HG03520 (cell line): Measurements from ENCODE around the gene TMTC1.
"Not testable (repeated sequence)": the region's sequence is repeated elsewhere in the genome, so short reads cannot be mapped to it uniquely, and the experiment has no call there.

Source experiments
- ATAC-seq: cut with Tn5 transposase; IDR thresholded peaks from one replicate; pipeline ENCODE4 v1.9.1; 2021; ENCODE audit warnings: mild to moderate bottlenecking, moderate library complexity; ENCODE audit not compliant: unreplicated experiment

Gene TMTC1

DNA sequence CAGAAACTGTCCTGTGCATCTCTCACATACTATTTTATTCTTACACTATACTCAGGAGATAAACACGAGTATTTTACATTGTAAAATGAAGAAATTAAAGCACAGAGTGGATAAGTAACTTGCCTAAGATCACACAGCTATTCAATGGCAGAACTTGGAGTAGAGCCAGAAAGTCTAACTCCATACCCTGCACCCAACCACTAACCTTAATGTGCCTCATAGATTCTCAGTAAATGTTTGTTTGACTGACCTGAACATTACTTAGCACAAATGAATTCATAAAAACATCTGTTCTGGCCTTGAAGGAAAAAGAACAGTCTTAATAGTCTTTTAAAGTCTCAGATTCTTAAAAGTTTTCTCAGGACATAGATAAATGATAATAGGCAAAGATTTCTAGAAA is 202.8 kb downstream of the TMTC1 start:
- ATAC-seq: no peak

DNA sequence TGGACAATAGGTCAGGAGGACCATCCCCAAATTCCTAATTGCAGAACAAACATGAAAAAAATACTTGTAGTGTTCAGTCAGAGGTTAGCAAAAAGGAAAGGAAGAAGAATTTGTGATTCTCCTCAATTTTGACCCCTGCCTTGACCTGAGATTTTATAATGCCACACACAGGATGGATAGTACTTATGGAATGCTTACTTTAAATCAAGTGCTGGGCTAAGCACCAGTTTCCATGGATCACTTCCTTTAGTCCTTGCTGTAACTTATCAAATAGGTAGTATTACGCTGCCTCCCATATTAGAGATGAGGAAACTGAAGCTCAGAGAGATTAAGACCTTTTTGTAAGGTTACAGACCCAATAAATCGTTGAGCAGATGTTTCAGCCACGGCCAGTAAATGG is 205.0 kb downstream of the TMTC1 start:
- no peak for ATAC-seq

GRCh38 chr12:29578070-29578469 is 205.7 kb downstream of the TMTC1 start:
- ATAC-seq: no peak

GRCh38 chr12:29574500-29574899 is 209.2 kb downstream of the TMTC1 start:
- no peak for ATAC-seq

DNA sequence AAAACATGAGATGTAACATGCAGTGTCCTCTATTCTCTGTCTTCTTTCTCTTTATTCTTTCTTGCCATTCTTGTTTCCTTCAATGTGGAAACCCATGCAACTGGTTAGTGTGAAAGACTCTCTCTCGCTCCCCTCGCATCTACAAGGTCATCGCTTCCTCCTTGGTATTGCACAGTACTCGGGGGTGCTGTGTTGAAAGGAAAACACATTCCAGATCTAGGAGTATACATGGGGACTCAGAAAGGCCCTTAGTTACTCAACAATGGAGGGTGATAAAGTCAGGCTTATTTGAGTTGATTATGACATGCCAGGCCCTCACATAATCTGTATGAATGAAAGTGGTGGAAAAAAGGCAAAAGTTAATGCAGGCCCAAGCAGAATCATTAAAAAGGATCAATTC is 210.8 kb downstream of the TMTC1 start:
- ATAC-seq: no peak

- ATAC-seq: no peak
Observed at GRCh38 chr12:29572464-29572863, 211.3 kb downstream of the TMTC1 start.

DNA sequence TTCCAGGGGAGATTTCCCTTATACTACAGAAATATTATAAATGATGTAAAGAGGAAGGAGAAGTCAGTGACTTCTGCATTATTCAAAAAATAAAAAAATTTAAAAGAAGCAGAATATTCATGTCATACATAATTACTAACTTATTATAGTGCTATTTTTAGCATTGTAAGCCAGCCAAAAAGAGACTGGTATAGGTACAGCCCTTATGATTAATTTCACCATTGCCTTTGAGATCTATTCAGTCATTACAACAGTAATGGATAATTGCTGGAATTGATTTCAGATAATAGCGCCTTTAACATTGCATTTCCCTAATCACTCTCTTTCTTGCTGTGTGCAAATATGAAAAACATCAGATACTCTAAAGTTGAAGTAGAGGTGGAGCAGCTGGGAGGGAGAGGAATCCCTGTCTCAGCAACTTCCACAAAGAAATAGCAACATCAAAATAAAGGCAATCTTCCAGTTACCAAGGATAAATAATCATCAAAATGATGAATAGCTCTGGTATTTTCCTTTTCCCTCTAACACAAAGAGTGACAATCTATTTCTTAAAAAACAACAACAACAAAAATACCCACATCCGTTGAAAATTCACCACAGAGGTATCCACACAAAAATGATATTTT is 214.5 kb downstream of the TMTC1 start:
- no peak for ATAC-seq

DNA sequence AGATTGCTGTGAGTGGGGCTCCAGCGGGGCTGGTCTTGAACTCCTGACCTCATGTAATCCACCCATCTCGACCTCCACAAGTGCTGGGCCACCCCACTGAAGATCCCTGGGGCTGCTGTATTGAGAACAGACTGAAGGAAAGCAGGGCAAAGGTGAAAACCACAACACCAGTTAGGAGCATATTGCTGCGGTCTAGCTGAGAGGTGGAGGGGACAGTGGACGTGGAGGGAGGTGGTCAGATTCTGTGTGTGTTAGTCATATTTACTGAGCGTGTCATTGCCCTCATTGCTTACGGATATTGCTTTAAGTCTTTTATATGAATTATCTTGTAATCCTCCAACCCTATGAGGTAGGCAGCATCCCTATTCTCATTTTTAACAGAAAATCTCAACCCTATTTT is 217.3 kb downstream of the TMTC1 start:
- no peak for ATAC-seq

DNA sequence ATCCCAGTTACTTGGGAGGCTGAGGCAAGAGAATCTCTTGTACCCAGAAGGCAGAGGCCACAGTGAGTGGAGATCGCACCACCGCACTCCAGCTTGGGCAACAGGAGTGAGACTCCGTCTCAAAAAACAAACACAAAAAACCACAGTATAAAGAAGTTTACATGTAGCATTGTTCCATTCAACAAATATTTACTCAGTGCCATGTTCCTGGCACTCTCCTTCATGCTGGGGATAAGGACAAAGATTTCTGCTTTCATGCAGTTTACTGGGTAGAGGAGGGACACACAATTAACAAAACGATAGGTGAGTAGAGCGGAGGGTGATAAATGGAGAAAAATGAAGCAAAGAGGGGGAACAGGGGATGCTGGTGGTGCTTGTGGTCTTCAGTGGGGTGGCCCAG is 218.0 kb downstream of the TMTC1 start:
- no peak for ATAC-seq

DNA sequence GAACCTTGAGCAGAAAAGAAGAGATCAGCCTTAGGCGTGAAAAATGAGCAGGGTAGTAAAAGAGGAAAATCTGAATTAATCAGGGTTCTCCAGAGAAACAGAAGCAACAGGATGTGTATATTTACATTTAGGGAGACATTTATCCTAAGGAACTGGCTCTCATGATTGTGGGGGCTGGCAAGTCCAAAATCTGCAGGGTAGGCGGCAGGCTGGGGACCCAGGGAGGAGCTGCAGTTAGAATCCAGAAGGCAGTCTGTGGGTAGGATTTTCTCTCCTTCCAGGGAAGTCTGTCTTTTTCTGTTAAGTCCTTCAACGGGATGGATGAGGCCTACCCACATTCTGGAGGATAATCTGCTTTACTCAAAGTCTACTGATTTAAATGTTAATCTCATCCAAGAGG is 218.8 kb downstream of the TMTC1 start:
- ATAC-seq: no peak

- no peak for ATAC-seq
Observed at GRCh38 chr12:29563636-29564035, 220.1 kb downstream of the TMTC1 start.

DNA sequence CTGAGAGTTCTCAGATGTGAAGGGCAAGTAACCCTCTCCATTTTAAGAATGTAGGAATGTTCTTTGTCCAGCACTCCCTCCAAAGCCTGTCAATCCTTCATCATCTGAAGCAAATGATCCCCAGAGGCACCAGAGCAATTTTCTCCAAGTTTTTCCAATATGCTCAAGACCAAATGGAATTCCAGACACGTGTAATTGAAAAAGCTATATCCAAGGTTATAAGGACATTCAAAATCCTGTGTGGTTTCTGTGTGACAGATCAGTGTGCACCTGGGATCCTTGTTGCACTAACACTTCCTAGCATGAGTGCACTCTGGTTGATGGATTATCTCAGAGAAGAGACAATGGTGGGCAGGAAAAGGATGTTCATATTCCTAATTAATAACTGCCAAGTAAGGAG is 220.7 kb downstream of the TMTC1 start:
- no peak for ATAC-seq

DNA sequence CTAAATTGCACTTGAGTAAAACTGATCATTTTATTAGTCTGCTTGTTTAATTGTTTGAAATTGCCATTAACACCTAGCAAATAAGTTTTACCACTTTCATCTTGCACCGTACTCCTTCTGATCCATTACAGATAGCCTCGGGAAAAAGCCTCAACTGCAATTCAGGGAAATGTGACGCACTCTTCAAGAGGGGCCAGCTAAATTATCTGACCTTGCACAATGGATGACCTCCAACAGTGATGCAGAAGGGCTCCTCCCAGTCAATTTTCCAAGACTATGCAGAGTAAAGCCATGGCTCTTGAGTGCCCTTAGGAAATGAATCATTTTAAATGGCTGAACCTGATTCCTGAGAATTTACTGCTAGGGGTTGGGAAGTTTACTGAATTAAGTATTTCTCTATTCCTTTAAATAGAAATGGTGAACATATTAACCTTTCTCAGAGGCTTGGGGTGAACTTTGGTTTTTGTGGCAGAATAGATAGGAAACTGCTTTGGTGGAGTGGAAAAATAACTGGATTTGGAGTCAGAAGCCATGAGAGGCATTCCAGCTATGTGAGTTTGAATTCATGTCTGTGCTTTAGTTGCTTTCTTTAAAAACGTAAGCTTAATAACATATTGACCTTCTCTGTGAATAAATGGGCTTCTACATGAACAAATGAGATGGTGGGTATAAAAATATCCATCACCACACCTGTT is 221.5 kb downstream of the TMTC1 start:
- ATAC-seq: no peak

GRCh38 chr12:29561664-29562071 is 222.1 kb downstream of the TMTC1 start:
- no peak for ATAC-seq

DNA sequence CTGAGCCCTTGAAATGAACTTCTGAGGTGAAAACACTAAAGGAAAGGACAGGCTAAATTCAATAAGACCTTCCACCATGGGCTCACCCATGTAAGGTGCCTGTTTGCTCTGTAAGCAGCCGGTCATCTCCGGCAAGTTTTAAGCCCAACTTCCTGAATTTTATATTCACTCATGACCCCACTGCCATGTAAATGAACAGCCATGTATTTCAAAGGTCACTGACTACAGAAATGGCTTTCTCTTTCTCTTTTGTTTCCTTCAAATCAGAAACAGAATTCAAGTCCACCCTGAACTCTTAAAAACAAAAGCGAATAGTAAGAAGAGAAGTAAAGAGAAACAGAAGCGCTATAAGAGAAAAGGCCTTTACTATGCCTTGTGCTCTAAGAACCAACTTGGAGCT is 224.5 kb downstream of the TMTC1 start:
- no peak for ATAC-seq

DNA sequence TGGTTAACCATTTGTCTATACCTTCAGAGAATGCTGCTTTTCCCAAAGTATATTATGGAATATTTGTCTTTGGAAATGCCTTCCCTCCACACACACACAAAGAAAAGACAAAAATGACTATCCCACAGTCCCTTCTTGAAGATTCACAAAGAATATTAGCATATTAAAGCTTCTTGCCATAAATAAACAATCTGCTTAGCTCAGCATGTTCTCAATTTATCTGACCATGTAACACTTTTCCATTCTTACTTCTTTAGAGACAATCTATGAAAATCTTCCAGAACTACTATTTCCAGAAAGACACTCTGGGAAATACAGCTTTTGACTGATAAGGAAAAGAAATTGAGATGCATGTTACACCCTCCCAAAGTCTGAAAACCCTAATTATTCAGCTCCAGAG is 227.4 kb downstream of the TMTC1 start:
- ATAC-seq: no peak

DNA sequence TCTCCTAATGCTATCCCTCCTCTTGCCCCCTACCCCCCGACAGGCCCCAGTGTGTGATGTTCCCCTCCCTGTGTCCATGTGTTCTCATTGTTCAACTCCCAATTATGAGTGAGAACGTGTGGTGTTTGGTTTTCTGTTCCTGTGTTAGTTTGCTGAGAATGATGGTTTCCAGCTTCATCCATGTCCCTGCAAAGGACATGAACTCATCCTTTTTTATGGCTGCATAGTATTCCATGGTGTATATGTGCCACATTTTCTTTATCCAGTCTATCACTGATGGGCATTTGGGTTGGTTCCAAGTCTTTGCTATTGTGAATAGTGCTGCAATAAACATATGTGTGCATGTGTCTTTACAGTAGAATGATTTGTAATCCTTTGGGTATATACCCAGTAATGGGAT is 228.3 kb downstream of the TMTC1 start:
- ATAC-seq: not testable (repeated sequence)

DNA sequence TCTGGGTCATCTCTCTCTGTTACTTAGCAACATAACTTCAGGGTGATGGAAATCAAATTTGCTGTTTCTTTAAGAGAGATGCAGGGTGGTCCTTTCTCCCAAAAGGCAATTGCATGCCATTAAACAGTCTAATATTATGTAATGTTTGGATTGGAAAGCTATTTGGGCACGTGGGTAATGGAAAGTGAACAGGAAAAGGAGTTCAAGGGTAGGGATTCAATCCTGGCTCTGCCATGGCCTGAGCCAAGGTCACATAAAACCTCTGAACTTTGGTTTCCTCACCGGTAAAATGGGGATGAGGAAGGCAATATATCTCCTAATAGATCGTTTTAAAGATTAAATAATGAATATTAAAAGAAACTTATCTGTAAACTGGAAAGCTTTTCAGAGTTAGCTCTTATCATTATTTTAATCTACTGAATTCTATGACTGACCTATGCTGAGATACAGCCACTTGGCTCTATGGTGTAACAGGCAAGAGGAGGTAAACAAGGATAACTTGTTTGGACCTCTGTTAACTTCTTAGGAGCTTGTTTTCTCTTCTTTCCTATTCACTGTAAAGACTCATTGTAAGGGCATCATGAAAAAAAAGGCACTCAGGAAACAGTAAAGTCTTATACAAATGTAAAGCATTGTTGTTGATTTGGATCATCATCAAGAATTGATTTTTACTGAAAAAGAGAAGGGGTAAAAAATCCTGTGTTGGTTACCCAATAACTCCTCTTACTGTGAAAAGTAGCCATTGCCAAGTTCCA is 230.6 kb downstream of the TMTC1 start:
- no peak for ATAC-seq

DNA sequence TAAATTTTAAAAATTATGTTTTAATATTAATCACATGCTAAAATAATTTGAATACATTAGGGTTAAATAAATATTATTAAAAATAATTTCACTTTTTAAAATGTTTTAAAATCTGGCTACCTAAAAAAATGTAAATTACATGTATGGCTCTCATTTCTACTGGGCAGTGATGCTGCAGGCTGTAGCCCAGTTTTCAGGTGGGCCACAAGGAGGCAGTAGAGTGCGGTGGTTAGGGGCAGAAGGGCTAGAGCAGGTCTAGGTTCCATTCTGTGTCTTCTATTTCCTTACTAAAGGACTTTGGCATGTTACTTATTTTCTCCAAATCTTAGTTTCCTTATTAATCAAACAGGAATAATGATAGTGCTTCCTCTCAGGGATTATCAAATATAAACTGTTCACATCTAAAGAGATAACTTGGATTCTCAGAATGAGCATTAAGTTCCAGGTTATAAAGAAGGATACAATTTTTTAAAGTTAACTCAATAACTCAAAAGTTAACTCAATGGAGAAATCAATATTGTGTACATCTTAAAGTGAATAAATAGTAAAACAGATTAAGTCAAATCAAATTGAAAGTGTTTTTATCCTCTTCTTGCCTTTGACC is 231.3 kb downstream of the TMTC1 start:
- no peak for ATAC-seq

DNA sequence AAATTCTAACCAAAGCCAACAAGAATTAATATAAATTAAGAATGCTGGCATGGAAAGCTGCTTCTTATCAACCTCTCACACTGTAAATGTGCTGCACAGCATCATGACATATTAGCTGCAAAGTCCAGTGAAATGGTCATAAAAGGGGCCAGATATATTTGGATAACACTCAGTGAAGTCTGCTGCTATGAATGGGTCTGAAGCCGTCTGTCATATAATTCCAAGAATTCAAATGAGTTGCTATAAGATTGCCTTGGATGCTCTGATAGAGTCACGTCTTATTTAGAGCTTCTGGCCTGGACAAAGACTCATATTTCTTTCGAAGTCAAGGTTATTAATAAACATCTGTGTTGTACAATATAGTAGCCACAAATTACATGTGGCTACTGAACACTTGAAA is 231.9 kb downstream of the TMTC1 start:
- no peak for ATAC-seq

DNA sequence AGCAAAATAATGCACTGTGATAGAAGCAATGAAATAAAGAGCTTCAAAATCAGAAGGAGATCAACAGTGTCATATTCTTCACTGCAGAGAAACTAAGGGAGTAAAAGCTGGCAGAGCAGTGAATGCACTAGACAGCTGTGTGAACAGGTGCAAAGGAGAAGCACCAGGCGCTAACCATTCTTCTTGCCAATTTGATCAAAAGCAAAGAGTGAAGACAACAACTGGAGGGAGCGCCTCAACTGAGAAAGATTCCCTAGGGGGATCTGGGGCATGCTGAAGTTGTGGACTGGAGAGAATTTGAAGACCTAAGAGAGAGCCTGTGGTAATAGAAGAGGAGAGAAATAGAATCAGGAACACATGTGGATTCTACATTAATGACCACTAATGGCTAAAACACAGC is 235.9 kb downstream of the TMTC1 start:
- ATAC-seq: no peak

GRCh38 chr12:29547151-29547632 is 236.6 kb downstream of the TMTC1 start:
- no peak for ATAC-seq
